HG03108 (cell line): ENCODE measurements around the gene SNAPIN.

Source experiments
- ATAC-seq: cut with Tn5 transposase; IDR thresholded peaks from one replicate; pipeline ENCODE4 v1.9.1; 2021; ENCODE audit warnings: moderate library complexity; ENCODE audit not compliant: unreplicated experiment

SNAPIN gene

DNA sequence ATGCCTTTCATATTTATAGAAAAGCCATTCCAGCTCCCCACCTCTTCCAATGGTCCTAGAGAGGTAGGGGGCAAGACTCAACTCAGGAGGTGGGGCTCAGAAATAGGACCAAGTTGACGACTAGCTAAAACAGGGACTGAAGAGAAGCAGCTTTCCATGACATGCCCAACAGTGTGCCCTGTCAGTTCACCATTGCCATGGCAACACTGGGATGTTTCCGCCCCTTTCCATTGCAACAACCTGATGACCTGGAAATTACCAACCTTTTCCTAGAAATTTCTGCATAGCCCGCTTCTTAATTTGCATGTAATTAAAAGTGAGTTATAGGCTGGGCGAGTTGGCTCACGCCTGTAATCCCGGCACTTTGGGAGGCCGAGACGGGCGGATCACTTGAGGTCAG lies 47.0 kb downstream of the SNAPIN start:
- no peak for ATAC-seq

DNA sequence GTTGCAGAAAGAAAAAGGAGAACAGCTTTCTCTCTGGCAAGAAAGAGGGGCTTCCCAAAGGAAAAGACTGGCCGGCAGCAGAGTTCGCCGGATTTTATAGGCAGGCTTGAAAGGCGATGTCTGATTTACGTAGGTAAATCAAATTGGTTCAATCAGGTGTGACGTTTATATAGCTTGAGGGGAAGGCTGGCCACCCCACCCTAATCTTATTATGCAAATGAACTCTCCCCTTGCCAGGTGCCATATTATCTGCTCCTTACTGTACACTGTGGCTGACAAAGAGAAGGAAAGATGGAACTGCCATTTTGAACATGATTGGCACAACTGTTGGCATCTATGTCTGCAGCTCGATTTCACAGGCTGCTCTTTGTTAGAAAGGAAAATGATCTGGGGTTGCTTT lies 52.5 kb downstream of the SNAPIN start:
- no peak for ATAC-seq
